Anterior cingulate cortex (tissue), 58 donors: Measurements from ENCODE around the gene ZC3H15.
"Not testable (repeated sequence)": the region's sequence is repeated elsewhere in the genome, so short reads cannot be mapped to it uniquely, and the experiment has no call there.

ENCODE experiments used
- DNase-seq, 58 donors: peaks; one replicate each; lab custom pipeline; 2025; lab: John Stamatoyannopoulos, UW

The ZC3H15 gene

GRCh38 chr2:186486651-186487647 is 889 bp downstream of the ZC3H15 start:
- no peak for DNase-seq

- no peak for DNase-seq
Measured at GRCh38 chr2:186493564-186494085, 7.6 kb downstream of the ZC3H15 start.

GRCh38 chr2:186496401-186496800 is 10.3 kb downstream of the ZC3H15 start:
- DNase-seq = no peak

- DNase-seq = no peak
Measured at GRCh38 chr2:186497928-186498327, 11.9 kb downstream of the ZC3H15 start.

- no peak for DNase-seq
Measured at GRCh38 chr2:186498834-186499233, 12.8 kb downstream of the ZC3H15 start.

GRCh38 chr2:186503827-186504606 is 18.0 kb downstream of the ZC3H15 start:
- DNase-seq = peak in 1 of 58 donors; percentile 4

GRCh38 chr2:186508263-186508662 is 22.2 kb downstream of the ZC3H15 start:
- DNase-seq = no peak

GRCh38 chr2:186515376-186515775 is 29.3 kb downstream of the ZC3H15 start:
- DNase-seq = no peak

GRCh38 chr2:186516396-186516795 is 30.3 kb downstream of the ZC3H15 start:
- DNase-seq = no peak

- no peak for DNase-seq
Measured at GRCh38 chr2:186517090-186517489, 31.0 kb downstream of the ZC3H15 start.

GRCh38 chr2:186518291-186518690 is 32.2 kb downstream of the ZC3H15 start:
- no peak for DNase-seq

- no peak for DNase-seq
Measured at GRCh38 chr2:186518945-186519344, 32.9 kb downstream of the ZC3H15 start.

- DNase-seq = not testable (repeated sequence)
Measured at GRCh38 chr2:186521570-186522153, 35.6 kb downstream of the ZC3H15 start.

GRCh38 chr2:186522450-186522849 is 36.4 kb downstream of the ZC3H15 start:
- DNase-seq = no peak

- no peak for DNase-seq
Measured at GRCh38 chr2:186523791-186524190, 37.7 kb downstream of the ZC3H15 start.

GRCh38 chr2:186526281-186526680 is 40.2 kb downstream of the ZC3H15 start:
- DNase-seq = no peak

- no peak for DNase-seq
Measured at GRCh38 chr2:186530314-186530713, 44.3 kb downstream of the ZC3H15 start.

GRCh38 chr2:186531257-186531775 is 45.3 kb downstream of the ZC3H15 start:
- no peak for DNase-seq

GRCh38 chr2:186532891-186533290 is 46.8 kb downstream of the ZC3H15 start:
- no peak for DNase-seq

GRCh38 chr2:186533717-186534116 is 47.7 kb downstream of the ZC3H15 start:
- DNase-seq = no peak
